AG04449 (cell line): ENCODE measurements around the gene HDC.

Experiments used
- CTCF ChIA-PET: fragments of 350-600 bp; formaldehyde crosslinking; extraction: SDS; loops from one replicate; lab custom pipeline; 2021; ENCODE audit warnings: antibody characterized with exemption; lab: Yijun Ruan, JAX
- POLR2A ChIA-PET: fragments of 400-600, 350-600 bp; formaldehyde crosslinking; extraction: SDS; loops from one replicate; lab custom pipeline; 2020; ENCODE audit warnings: antibody characterized with exemption, inconsistent platforms; lab: Yijun Ruan, JAX
- DNase-seq: peaks from one replicate; pipeline ENCODE4 v3.0.0-alpha.2; 2010; ENCODE audit warnings: low read depth, low spot score
- H3K4me3 ChIP-seq: 2 replicates; pipeline ENCODE4 v1.5.1; 2011; ENCODE audit warnings: low read depth, mild to moderate bottlenecking, control low read depth, low read length
- TF ChIP-seq, protein P1 (sequence below): IDR thresholded peaks from one replicate; pipeline ENCODE4 v1.5.1; 2011; ENCODE audit warnings: mild to moderate bottlenecking, moderate library complexity, low read length, control low read depth, inconsistent platforms; ENCODE audit not compliant: insufficient read depth; ENCODE audit errors: missing control alignments

HDC gene

DNA sequence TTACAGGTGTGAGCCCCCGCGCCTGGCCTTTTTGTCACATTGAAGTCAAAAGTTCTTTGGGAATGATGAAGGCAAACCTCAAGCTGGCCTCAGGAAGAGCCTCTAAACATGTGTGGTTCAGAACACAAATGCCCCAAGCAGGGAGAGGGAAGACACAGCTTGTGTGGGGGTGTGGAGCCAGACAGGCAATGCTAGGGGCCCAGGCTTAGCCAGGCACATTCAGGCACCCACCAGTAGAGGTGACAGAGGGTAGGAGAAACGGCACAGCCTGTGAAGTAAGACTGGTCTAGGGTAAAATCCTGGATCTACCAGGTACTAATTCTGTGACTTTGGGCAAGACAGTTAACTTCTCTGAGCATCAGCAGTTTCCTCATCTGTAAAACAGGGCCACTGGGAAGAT, 3.5 kb downstream of the HDC start:
- CTCF ChIA-PET, result no interaction called here
- DNase-seq, result no peak
- TF ChIP-seq, protein P1, sequence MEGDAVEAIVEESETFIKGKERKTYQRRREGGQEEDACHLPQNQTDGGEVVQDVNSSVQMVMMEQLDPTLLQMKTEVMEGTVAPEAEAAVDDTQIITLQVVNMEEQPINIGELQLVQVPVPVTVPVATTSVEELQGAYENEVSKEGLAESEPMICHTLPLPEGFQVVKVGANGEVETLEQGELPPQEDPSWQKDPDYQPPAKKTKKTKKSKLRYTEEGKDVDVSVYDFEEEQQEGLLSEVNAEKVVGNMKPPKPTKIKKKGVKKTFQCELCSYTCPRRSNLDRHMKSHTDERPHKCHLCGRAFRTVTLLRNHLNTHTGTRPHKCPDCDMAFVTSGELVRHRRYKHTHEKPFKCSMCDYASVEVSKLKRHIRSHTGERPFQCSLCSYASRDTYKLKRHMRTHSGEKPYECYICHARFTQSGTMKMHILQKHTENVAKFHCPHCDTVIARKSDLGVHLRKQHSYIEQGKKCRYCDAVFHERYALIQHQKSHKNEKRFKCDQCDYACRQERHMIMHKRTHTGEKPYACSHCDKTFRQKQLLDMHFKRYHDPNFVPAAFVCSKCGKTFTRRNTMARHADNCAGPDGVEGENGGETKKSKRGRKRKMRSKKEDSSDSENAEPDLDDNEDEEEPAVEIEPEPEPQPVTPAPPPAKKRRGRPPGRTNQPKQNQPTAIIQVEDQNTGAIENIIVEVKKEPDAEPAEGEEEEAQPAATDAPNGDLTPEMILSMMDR, result no peak

DNA sequence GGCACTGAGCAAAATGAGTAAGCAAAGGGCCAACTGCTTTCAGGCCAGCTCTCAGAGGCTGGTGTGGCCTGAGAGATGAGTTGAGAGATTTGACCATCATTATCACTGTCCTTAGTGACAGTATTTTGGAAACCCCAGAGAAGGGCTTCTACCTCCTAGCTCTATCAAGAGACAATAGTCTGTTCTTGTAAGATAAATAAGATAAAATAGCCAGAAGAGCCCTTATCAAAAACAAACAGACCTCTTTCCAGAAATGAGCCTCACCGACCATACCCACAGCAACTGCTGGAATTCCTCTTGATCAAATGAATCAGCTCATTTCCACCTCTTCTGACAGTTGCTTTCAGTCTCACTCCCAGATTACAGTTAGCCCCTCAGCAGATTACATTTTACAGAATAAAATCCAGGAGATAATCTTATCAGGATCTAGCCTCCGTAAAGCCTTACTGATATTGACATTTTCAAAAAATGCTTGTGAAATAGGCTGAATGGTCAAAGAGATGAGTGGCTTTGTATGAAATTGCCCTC, 4.5 kb downstream of the HDC start:
- ChIA-PET CTCF (no interaction called here), POLR2A (no interaction called here)
- no peak overlapping the region for H3K4me3 ChIP-seq
- no peak for DNase-seq
- TF ChIP-seq, protein P1, result no peak

More for the DNA sequence above, 3.5 kb downstream of the HDC start:
- POLR2A ChIA-PET, result no interaction called here
- H3K4me3 ChIP-seq, result no peak overlapping the region

DNA sequence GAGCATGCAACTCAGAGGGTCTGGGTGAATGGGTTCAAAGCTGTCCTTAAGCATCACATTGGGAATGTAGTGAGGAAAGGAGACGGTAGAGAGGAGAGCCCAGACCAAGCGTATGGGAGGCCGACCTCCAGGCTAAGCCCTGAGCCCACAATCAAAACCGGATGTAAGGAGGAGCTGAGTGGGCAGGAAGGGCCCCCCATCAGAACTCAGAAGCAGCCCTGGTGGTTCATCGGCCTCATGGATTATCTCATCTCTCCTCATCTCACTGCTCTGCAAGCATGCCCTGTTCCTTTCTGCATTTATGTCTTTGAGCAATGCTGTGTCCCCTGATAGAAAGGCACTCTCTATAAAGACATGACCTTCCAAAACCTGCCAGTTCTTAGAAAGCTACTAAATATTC, 6.2 kb downstream of the HDC start:
- ChIA-PET POLR2A (no interaction called here), CTCF (interaction anchor here (0.6 to 1.0 kb wide), 2 partner anchors 9 to 51 kb away, joined by 3 read pairs; no protein-coding TSS in a partner anchor)
- no peak for DNase-seq
- TF ChIP-seq, protein P1, result no peak
- no peak overlapping the region for H3K4me3 ChIP-seq

DNA sequence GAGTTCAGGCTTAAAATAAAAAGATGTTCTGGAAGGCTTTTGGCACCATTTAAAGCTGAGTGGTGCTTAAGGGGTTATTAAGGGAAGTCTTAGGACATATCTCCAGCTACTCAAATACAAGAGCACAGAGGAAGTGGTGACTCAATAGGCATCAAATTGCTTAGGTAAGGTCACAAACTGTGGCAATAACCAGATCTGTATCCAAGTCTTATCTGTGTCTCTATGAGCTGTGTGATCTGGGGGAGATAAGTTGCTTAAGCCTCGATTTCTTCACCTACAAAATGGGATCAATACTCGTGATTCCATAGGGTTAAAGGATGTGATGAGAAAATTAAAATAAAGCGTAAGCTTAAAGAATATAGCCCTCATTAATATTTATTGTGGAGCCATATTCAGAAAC, 7.6 kb downstream of the HDC start:
- CTCF ChIA-PET, result interaction anchor here (1.3 kb wide), 1 partner anchor 38 kb away, joined by 3 read pairs; no protein-coding TSS in a partner anchor
- DNase-seq, result peak; percentile 10

DNA sequence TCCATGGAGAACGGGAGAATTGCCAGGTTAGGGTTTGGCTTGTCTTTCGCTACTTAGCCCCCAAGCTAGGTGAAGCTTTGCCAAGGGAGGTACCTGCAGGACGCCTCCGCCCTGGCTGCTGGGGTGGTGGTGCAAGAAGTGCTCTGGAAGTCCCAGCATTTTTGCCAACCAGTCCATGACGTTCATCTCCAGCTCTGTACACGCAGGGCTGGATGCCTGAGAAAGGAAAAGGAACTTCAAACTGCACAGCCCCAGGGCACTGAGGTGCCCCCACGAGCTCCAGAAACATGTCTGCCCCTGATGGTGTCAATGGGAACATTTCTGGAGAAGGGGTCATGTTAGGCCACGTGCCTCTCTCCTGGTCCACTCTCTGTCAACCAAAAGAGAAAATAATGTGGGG, 8.2 kb downstream of the HDC start:
- no peak overlapping the region for H3K4me3 ChIP-seq
- no peak for DNase-seq
- TF ChIP-seq, protein P1, result no peak
- POLR2A ChIA-PET, result no interaction called here
- CTCF ChIA-PET, result interaction anchor here (0.9 to 1.3 kb wide), 3 partner anchors 10 to 112 kb away, joined by 3 to 4 read pairs (median 3); no protein-coding TSS in a partner anchor

More for the DNA sequence above, 7.6 kb downstream of the HDC start:
- POLR2A ChIA-PET, result no interaction called here
- H3K4me3 ChIP-seq, result no peak overlapping the region
- TF ChIP-seq, protein P1, result no peak

DNA sequence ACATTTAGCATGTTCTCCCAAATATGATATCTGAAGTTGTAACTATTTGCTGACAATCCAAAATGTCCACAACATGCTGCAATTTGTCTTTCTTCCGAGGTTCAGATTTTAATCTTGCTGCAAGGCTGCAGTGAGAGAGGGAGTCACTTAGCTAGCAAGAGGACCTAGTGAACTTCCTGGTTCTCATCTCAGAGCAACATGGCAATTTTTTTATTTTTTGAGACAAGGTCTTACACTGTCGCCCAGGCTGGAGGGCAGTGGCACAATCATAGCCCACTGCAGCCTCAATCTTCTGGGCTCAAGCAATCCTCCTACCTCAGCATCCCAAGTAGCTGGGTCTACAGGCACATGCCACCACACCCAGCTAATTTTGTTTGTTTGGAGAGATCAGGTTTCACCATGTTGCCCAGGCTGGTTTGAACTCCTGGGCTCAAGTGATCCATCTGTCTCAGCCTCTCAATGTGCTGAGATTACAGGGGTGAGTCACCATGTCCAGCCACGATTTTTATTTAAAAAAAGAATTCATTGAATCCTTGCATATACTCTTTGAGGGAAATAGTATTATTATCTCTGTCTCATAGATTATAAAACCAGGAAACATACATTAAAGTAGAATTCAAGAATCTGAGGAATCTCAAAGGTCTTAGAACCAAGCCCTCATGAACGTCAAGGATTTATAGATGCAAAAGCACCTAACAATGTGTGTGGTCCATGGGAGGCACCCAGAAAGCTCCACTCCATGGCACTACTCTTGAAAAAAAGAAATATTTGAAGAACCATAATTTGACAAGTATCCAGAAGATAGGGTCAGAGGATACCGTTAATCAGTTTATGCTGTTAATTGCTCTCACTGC, 9.1 kb downstream of the HDC start:
- CTCF ChIA-PET, result interaction anchor here (0.9 to 1.6 kb wide), 3 partner anchors 11 to 111 kb away, joined by 3 to 4 read pairs (median 4); no protein-coding TSS in a partner anchor
- POLR2A ChIA-PET, result no interaction called here
- no peak overlapping the region for H3K4me3 ChIP-seq
- TF ChIP-seq, protein P1, result no peak
- peak; percentile 14 for DNase-seq
